H1 (cell line): ENCODE data around the gene HFE. TPM values are rescaled to one million over a fixed set of nuclear protein-coding genes. Genes with fewer than 3 reads are reported as not detected.

Experiments used
- EZH2 ChIP-seq: fragments of 200-600 bp; sonication (generic); IDR thresholded peaks from 2 replicates; pipeline ENCODE4 v1.7.1; 2012; ENCODE audit warnings: low read depth, mild to moderate bottlenecking, moderate library complexity, low read length, inconsistent platforms; ENCODE audit not compliant: severe bottlenecking
- HDAC2 ChIP-seq, 2 experiments: fragments of 300-600 bp in 1 of 2; sonication (generic) in 1 of 2; IDR thresholded peaks; 2 replicates each; pipeline ENCODE4 v1.6.1; 2011 to 2012; ENCODE audit warnings: low read depth in 2 of 2, low read length in 2 of 2, mild to moderate bottlenecking in 2 of 2, moderate library complexity in 2 of 2, borderline replicate concordance in 1 of 2, inconsistent platforms in 1 of 2
- HDAC6 ChIP-seq: IDR thresholded peaks from one replicate; pipeline ENCODE4 v1.7.1; 2012; ENCODE audit warnings: low read depth, mild to moderate bottlenecking, inconsistent platforms, low read length, moderate library complexity
- POLR2AphosphoS5 ChIP-seq: IDR thresholded peaks from 2 replicates; pipeline ENCODE4 v1.6.1; 2011; ENCODE audit warnings: low read depth, low read length
- RFX5 ChIP-seq: IDR thresholded peaks from 2 replicates; pipeline ENCODE4 v1.6.1; 2011; ENCODE audit warnings: low read depth, low read length, improper control_type of control experiment, borderline replicate concordance
- polyA plus RNA-seq, 7 experiments: library from polyadenylated mRNA; depleted of rRNA in 3 of 7; stranded (reverse) in 5 of 7; unstranded in 2 of 7; fragments of >200 nt in 5 of 7; fragments of 200-250 nt in 2 of 7; gene quantifications; 1 replicate in 5 of 7; 2 replicates in 1 of 7; 4 replicates in 1 of 7; pipeline versions ENCODE4 v1.2.1 to v1.2.3, GENCODE V29; 2011 to 2013; ENCODE audit warnings: missing spikeins in 2 of 7, mixed read lengths in 2 of 7
- total RNA-seq: library from RNA; stranded (reverse); fragmentation: NEBNext Ultra II Directional; extraction: Animal tissue kit (Norgen Biotek cat#: 25700); gene quantifications from 2 replicates; pipeline ENCODE4 v1.2.1, GENCODE V29; 2021

HFE gene
- total and polyA plus RNA-seq, 2 of the 8 experiments (the other 6 are each of a cell fraction or from before 2014, with no cell fraction given), result 1.6 to 2.0 TPM

DNA sequence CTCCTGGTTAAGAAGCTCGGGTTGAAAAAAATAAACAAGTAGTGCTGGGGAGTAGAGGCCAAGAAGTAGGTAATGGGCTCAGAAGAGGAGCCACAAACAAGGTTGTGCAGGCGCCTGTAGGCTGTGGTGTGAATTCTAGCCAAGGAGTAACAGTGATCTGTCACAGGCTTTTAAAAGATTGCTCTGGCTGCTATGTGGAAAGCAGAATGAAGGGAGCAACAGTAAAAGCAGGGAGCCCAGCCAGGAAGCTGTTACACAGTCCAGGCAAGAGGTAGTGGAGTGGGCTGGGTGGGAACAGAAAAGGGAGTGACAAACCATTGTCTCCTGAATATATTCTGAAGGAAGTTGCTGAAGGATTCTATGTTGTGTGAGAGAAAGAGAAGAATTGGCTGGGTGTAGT lies 2.0 kb downstream of the HFE start (continued):
- TF ChIP-seq EZH2 (no peak), RFX5 (no peak), HDAC2 (IDR thresholded peaks at IDR 0.05; ENCODE audit: borderline replicate concordance in 1 of 2, low read depth in 2 of 2, low read length in 2 of 2) (no peak), POLR2AphosphoS5 (no peak), HDAC6 (no peak)
